Liver (tissue), 9 donors: Measurements from ENCODE around the gene HPCA. TPM values are rescaled to one million over a fixed set of nuclear protein-coding genes. Genes with fewer than 3 reads are reported as not detected.

Experiments used
- DNase-seq: peaks from one replicate; pipeline ENCODE4 v3.0.0-alpha.2; 2017; ENCODE audit warnings: low spot score
- H3K27ac ChIP-seq, 2 donors: one replicate each; pipeline ENCODE4 v1.7.0; 2013; ENCODE audit warnings: inconsistent platforms in 2 of 2, low read length in 2 of 2, control low read depth in 1 of 2, low read depth in 1 of 2, mild to moderate bottlenecking in 1 of 2
- H3K27me3 ChIP-seq, 4 donors: one replicate each; pipeline versions ENCODE4 v1.6.1 to v1.7.0; 2013; ENCODE audit warnings: low read length in 3 of 4, inconsistent platforms in 1 of 4, mild to moderate bottlenecking in 1 of 4, moderate library complexity in 1 of 4; ENCODE audit not compliant: control insufficient read depth in 4 of 4, insufficient read depth in 4 of 4
- H3K36me3 ChIP-seq, 4 donors: one replicate each; pipeline versions ENCODE4 v1.6.1 to v1.7.0; 2013; ENCODE audit warnings: low read length in 3 of 4, mild to moderate bottlenecking in 3 of 4, low read depth in 1 of 4, moderate library complexity in 1 of 4; ENCODE audit not compliant: control insufficient read depth in 4 of 4, insufficient read depth in 3 of 4
- H3K4me1 ChIP-seq, 4 donors: one replicate each; pipeline versions ENCODE4 v1.6.1 to v1.7.0; 2013; ENCODE audit warnings: low read length in 3 of 4, mild to moderate bottlenecking in 3 of 4, moderate library complexity in 1 of 4; ENCODE audit not compliant: control insufficient read depth in 4 of 4, insufficient read depth in 4 of 4
- H3K4me3 ChIP-seq, 3 donors: one replicate each; pipeline versions ENCODE4 v1.6.1 to v1.7.0; 2013; ENCODE audit warnings: low read length in 3 of 3, control low read depth in 1 of 3, low read depth in 1 of 3, mild to moderate bottlenecking in 1 of 3
- H3K9ac ChIP-seq, 2 donors: one replicate each; pipeline ENCODE4 v1.7.0; 2013; ENCODE audit warnings: low read length in 2 of 2, mild to moderate bottlenecking in 2 of 2, moderate library complexity in 2 of 2, control low read depth in 1 of 2, low read depth in 1 of 2
- H3K9me3 ChIP-seq, 4 donors: one replicate each; pipeline versions ENCODE4 v1.6.1 to v1.7.0; 2013; ENCODE audit warnings: low read length in 3 of 4; ENCODE audit not compliant: control insufficient read depth in 4 of 4
- FOXA1 ChIP-seq: IDR thresholded peaks from 2 replicates; pipeline ENCODE4 v1.6.1; 2016; ENCODE audit warnings: antibody characterized with exemption
- FOXA2 ChIP-seq: IDR thresholded peaks from 2 replicates; pipeline ENCODE4 v1.6.1; 2016; ENCODE audit warnings: antibody characterized with exemption
- HNF4A ChIP-seq, 2 donors: conservative IDR thresholded peaks; 2 replicates each; pipeline ENCODE4 v1.6.1; 2016; ENCODE audit warnings: antibody characterized with exemption in 2 of 2, mild to moderate bottlenecking in 2 of 2
- JUND ChIP-seq, 2 donors: IDR thresholded peaks; 2 replicates each; pipeline ENCODE4 v1.6.1; 2016; ENCODE audit warnings: antibody characterized with exemption in 2 of 2
- MAX ChIP-seq: IDR thresholded peaks from 2 replicates; pipeline ENCODE4 v1.6.1; 2016; ENCODE audit warnings: antibody characterized with exemption
- RAD21 ChIP-seq, 2 donors: IDR thresholded peaks; 2 replicates each; pipeline ENCODE4 v1.6.1; 2016; ENCODE audit warnings: antibody characterized with exemption in 2 of 2, mild to moderate bottlenecking in 2 of 2
- REST ChIP-seq: IDR thresholded peaks from 2 replicates; pipeline ENCODE4 v1.6.1; 2016; ENCODE audit warnings: antibody characterized with exemption, mild to moderate bottlenecking
- SP1 ChIP-seq: IDR thresholded peaks from 2 replicates; pipeline ENCODE4 v1.6.1; 2018; ENCODE audit warnings: antibody characterized with exemption, mild to moderate bottlenecking
- ZBTB33 ChIP-seq: IDR thresholded peaks from 2 replicates; pipeline ENCODE4 v1.6.1; 2016; ENCODE audit warnings: antibody characterized with exemption
- WGBS: extraction: QIAGEN DNeasy Blood & Tissue Kit; methylation state at CpG from one replicate; pipeline ENCODE4 v1.1.7; 2013; 5-methylcytosine and 5-hydroxymethylcytosine counted together
- polyA plus RNA-seq, 2 donors: library from polyadenylated mRNA; stranded (reverse) in 1 of 2; unstranded in 1 of 2; fragments of 200-250 nt in 1 of 2; fragments of >200 nt in 1 of 2; fragmentation: Nextera tagmentation in 1 of 2; extraction: Ambion mirVana in 1 of 2; gene quantifications; one replicate each; pipeline versions ENCODE4 v1.2.1 to v1.2.3, GENCODE V29; 2013 to 2015
- total RNA-seq, 2 donors: library from RNA; depleted of rRNA; stranded (reverse); fragments of >200 nt; gene quantifications; one replicate each; pipeline ENCODE4 v1.2.3, GENCODE V29; 2014
- donor health status: healthy.
- donor health status: healthy.
- donor health status: healthy.
- donor health status: healthy.
- donor health status: healthy.

The HPCA gene
- total and polyA plus RNA-seq, 4 donors, result not detected

GRCh38 chr1:32898056-32898455 is 11.8 kb downstream of the HPCA start:
- TF ChIP-seq HNF4A (conservative IDR thresholded peaks at IDR 0.05) (no peak), SP1 (no peak), FOXA1 (no peak), MAX (no peak), ZBTB33 (no peak), JUND (IDR thresholded peaks at IDR 0.05) (no peak)
- no peak overlapping the region for H3K4me3 ChIP-seq
- H3K27ac ChIP-seq, result no peak overlapping the region
- no peaks in the 10 kb centered on the region for H3K9me3 ChIP-seq
- no peak overlapping the region for H3K9ac ChIP-seq
- no peaks in the 10 kb centered on the region for H3K27me3 ChIP-seq
- H3K4me1 ChIP-seq, result peaks cover 2 to 22% (median 7%) of the 10 kb centered on the region in 4 donors
- WGBS, result 95% methylated on average over 9 of the region's 9 CpGs
- no peak for DNase-seq
- H3K36me3 ChIP-seq, result no peaks in the 10 kb centered on the region

GRCh38 chr1:32898958-32899357 is 12.7 kb downstream of the HPCA start:
- Histone ChIP-seq H3K9me3 (no peaks in the 10 kb centered on the region), H3K4me3 (no peak overlapping the region), H3K9ac (no peak overlapping the region), H3K27me3 (no peaks in the 10 kb centered on the region), H3K4me1 (peaks cover 2 to 22% (median 6%) of the 10 kb centered on the region in 4 donors), H3K36me3 (no peaks in the 10 kb centered on the region), H3K27ac (no peak overlapping the region)
- WGBS, result 95% methylated on average over 3 of the region's 3 CpGs
- TF ChIP-seq FOXA2, result no peak
- no peak for TF ChIP-seq ZBTB33
- no peak for TF ChIP-seq RAD21 (IDR thresholded peaks at IDR 0.05)
- TF ChIP-seq REST, result no peak
- DNase-seq, result no peak
